K562 (cell line): ENCODE measurements around the gene SH2D3A. TPM values are rescaled to one million over a fixed set of nuclear protein-coding genes. Genes with fewer than 3 reads are reported as not detected.

Experiments
- CC2D1A ChIP-seq: fragments of 450-650 bp; IDR thresholded peaks from 2 replicates; pipeline ENCODE4 v1.6.1; 2017; ENCODE audit warnings: mild to moderate bottlenecking
- GABPB1 ChIP-seq: sonication (generic); formaldehyde crosslinking; IDR thresholded peaks from 2 replicates; pipeline ENCODE4 v1.8.0; 2022; ENCODE audit warnings: mild to moderate bottlenecking, missing genetic modification reagents
- HMG20B ChIP-seq: fragments of 250-450 bp; sonication (Bioruptor Pico); IDR thresholded peaks from 2 replicates; pipeline ENCODE4 v1.5.0; 2021; ENCODE audit warnings: mild to moderate bottlenecking
- KDM1A ChIP-seq, 2 experiments: fragments of 450-650 bp; IDR thresholded peaks; 2 replicates each; pipeline ENCODE4 v1.6.1; 2016; ENCODE audit warnings: mild to moderate bottlenecking in 2 of 2
- KLF16 ChIP-seq: IDR thresholded peaks from 2 replicates; pipeline ENCODE4 v1.6.1; 2016; ENCODE audit warnings: antibody characterized with exemption
- MAZ ChIP-seq, 2 experiments: fragments of 450-650 bp in 1 of 2; sonication (generic) in 1 of 2; formaldehyde crosslinking; IDR thresholded peaks in 1 of 2; conservative IDR thresholded peaks in 1 of 2; 2 replicates each; pipeline versions ENCODE4 v1.4.0 to v1.5.0; 2020; ENCODE audit warnings: mild to moderate bottlenecking in 1 of 2, missing genetic modification reagents in 1 of 2
- PRMT5 ChIP-seq: sonication (generic); formaldehyde crosslinking; IDR thresholded peaks from 2 replicates; pipeline ENCODE4 v1.5.0; 2020; ENCODE audit warnings: missing genetic modification reagents
- TGIF2 ChIP-seq: sonication (generic); formaldehyde crosslinking; IDR thresholded peaks from 2 replicates; pipeline ENCODE4 v1.8.1; 2022; ENCODE audit warnings: mild to moderate bottlenecking, missing genetic modification reagents, moderate library complexity
- U2AF1 ChIP-seq: fragments of 200-400 bp; formaldehyde crosslinking; optimal IDR thresholded peaks from 2 replicates; pipeline ENCODE3; 2017; ENCODE audit warnings: mild to moderate bottlenecking, low read depth, low read length, moderate library complexity
- ZC3H8 ChIP-seq: fragments of 450-650 bp; IDR thresholded peaks from 2 replicates; pipeline ENCODE4 v1.6.1; 2017
- ZNF239 ChIP-seq: fragments of 250-450 bp; sonication (Bioruptor Pico); IDR thresholded peaks from 2 replicates; pipeline ENCODE4 v1.4.0; 2020; ENCODE audit warnings: mild to moderate bottlenecking
- ZNF584 ChIP-seq: fragments of 200-800 bp; sonication (Bioruptor generic); IDR thresholded peaks from 2 replicates; pipeline ENCODE4 v1.6.1; 2016; ENCODE audit warnings: low read depth, mild to moderate bottlenecking, missing genetic modification characterization, missing compliant biosample characterization
- ZSCAN29 ChIP-seq: fragments of 450-650 bp; IDR thresholded peaks from 2 replicates; pipeline ENCODE4 v1.6.1; 2017
- polyA plus RNA-seq, 8 experiments: library from polyadenylated mRNA; depleted of rRNA in 4 of 8; stranded (reverse) in 5 of 8; unstranded in 3 of 8; fragments of >200 nt; fragmentation: Nextera tagmentation in 2 of 8; fragmentation: Illumina TruSeq in 1 of 8; extraction: Ambion mirVana in 2 of 8; extraction: Trizol in 1 of 8; gene quantifications; 2 replicates each; pipeline versions ENCODE4 v1.2.1 to v1.2.3, GENCODE V29; 2011 to 2014; ENCODE audit warnings: inconsistent platforms in 1 of 8, missing spikeins in 1 of 8
- total RNA-seq, 7 experiments: library from RNA; depleted of rRNA in 6 of 7; stranded (reverse); fragments of >200 nt in 6 of 7; fragmentation: Illumina TruSeq in 2 of 7; extraction: Trizol in 2 of 7; gene quantifications; 2 replicates each; pipeline versions ENCODE4 v1.2.1 to v1.2.3, GENCODE V29; 2011 to 2021; ENCODE audit warnings: low replicate concordance in 1 of 7
- TF ChIP-seq, protein P1 (sequence below): fragments of 250-450 bp; sonication (Bioruptor Pico); IDR thresholded peaks from 2 replicates; pipeline ENCODE4 v1.4.0; 2020
- TF ChIP-seq, protein P2 (sequence below), 2 experiments: IDR thresholded peaks; 2 replicates each; pipeline ENCODE4 v1.6.1; 2011; ENCODE audit warnings: borderline replicate concordance in 1 of 2, control low read depth in 1 of 2, low read depth in 1 of 2, low read length in 1 of 2, mild to moderate bottlenecking in 1 of 2, mixed read lengths in 1 of 2, moderate library complexity in 1 of 2; ENCODE audit not compliant: insufficient read depth in 1 of 2, insufficient read length in 1 of 2, poor library complexity in 1 of 2, severe bottlenecking in 1 of 2; ENCODE audit errors: extremely low read depth in 1 of 2
- TF ChIP-seq, protein P3 (sequence below), 2 experiments: fragments of 450-650 bp; IDR thresholded peaks; 2 replicates each; pipeline ENCODE4 v1.6.1; 2016

Gene SH2D3A
- total and polyA plus RNA-seq, 9 of the 15 experiments (the other 6 are each of a cell fraction or from before 2014, with no cell fraction given) = 0.75 to 26.3 (median 8.9) TPM

DNA sequence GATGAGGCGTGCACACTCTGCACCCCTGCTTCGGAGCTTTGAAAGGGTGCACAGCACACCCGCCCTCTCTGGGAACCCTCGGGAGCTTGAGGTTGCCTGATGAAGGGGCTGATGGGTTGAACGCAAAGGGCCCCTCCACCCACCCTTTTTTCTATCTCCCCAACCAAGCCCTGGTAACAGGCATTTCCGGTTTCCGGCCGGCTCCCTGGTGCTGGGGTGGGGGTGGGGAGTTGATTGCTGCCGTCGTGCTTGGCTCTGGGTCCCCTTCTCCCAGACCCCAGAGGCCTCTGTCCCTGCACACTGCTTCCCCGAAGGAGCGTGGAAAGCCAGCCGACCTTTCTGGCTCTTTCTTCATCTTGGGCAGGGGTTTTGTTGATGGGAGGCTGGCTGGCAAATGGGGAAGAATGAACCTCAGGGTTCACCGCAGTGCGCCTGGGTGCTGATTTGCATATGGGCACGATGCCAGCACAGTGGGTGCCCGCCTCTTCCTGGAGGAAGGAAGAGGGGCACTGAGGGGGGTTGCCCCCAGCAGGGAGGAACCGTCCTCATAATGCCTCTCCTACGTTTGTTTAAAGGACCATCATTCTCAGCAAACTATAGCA is 34.4 kb upstream of the SH2D3A start (continued):
- no peak for TF ChIP-seq PRMT5 (CRISPR knock-in tag)
- no peak for TF ChIP-seq HMG20B (CRISPR knock-in tag)
- TF ChIP-seq, protein P1, sequence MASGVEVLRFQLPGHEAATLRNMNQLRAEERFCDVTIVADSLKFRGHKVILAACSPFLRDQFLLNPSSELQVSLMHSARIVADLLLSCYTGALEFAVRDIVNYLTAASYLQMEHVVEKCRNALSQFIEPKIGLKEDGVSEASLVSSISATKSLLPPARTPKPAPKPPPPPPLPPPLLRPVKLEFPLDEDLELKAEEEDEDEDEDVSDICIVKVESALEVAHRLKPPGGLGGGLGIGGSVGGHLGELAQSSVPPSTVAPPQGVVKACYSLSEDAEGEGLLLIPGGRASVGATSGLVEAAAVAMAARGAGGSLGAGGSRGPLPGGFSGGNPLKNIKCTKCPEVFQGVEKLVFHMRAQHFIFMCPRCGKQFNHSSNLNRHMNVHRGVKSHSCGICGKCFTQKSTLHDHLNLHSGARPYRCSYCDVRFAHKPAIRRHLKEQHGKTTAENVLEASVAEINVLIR = no peak
- TF ChIP-seq ZNF239 (CRISPR knock-in tag) = peak; percentile 78
- no peak for TF ChIP-seq KDM1A (IDR thresholded peaks at IDR 0.05)
- peak in 1 of 2 experiments; percentile 74; a peak in 1 of 4 replicates for TF ChIP-seq MAZ (CRISPR knock-in tag; conservative IDR thresholded peaks at IDR 0.05 in 1 of 2, IDR thresholded peaks at IDR 0.05 in 1 of 2)
- TF ChIP-seq GABPB1 = peak; percentile 61
- 0 out of 2 replicates have a peak, but pooled peaks have one; percentile 53 for TF ChIP-seq ZNF584 (CRISPR knock-in tag)
- no peak for TF ChIP-seq CC2D1A
- TF ChIP-seq, protein P2, sequence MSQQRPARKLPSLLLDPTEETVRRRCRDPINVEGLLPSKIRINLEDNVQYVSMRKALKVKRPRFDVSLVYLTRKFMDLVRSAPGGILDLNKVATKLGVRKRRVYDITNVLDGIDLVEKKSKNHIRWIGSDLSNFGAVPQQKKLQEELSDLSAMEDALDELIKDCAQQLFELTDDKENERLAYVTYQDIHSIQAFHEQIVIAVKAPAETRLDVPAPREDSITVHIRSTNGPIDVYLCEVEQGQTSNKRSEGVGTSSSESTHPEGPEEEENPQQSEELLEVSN (IDR thresholded peaks at IDR 0.05; ENCODE audit: borderline replicate concordance in 1 of 2, extremely low read depth in 1 of 2, insufficient read depth in 1 of 2, insufficient read length in 1 of 2, low read depth in 1 of 2, low read length in 1 of 2, poor library complexity in 1 of 2, severe bottlenecking in 1 of 2) = peak in 1 of 2 experiments; percentile 16
- TF ChIP-seq ZSCAN29 = no peak
- no peak for TF ChIP-seq ZC3H8
- TF ChIP-seq U2AF1 = no peak
- TF ChIP-seq TGIF2 (CRISPR knock-in tag) = no peak
- TF ChIP-seq, protein P3, sequence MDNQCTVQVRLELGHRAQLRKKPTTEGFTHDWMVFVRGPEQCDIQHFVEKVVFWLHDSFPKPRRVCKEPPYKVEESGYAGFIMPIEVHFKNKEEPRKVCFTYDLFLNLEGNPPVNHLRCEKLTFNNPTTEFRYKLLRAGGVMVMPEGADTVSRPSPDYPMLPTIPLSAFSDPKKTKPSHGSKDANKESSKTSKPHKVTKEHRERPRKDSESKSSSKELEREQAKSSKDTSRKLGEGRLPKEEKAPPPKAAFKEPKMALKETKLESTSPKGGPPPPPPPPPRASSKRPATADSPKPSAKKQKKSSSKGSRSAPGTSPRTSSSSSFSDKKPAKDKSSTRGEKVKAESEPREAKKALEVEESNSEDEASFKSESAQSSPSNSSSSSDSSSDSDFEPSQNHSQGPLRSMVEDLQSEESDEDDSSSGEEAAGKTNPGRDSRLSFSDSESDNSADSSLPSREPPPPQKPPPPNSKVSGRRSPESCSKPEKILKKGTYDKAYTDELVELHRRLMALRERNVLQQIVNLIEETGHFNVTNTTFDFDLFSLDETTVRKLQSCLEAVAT (IDR thresholded peaks at IDR 0.05) = no peak
- TF ChIP-seq KLF16 = no peak
